ENCODE measurements around the gene EGFLAM.

Gene EGFLAM

GRCh38 chr5:38265546-38266179 is 7.3 kb downstream of the EGFLAM start:
- peak; percentile 11 for DNase-seq (ENCODE audit: extremely low read depth, low read depth)

GRCh38 chr5:38267372-38267771 is 9.0 kb downstream of the EGFLAM start:
- no peak for TF ChIP-seq CTCF (IDR thresholded peaks at IDR 0.05; ENCODE audit: low read depth, low read length)
- no peak for DNase-seq (ENCODE audit: extremely low read depth, low read depth)

More at GRCh38 chr5:38265546-38266179, 7.3 kb downstream of the EGFLAM start:
- TF ChIP-seq CTCF (IDR thresholded peaks at IDR 0.05; ENCODE audit: low read depth, low read length) = peak; percentile 73

- DNase-seq (ENCODE audit: extremely low read depth, low read depth) = no peak
- TF ChIP-seq CTCF (IDR thresholded peaks at IDR 0.05; ENCODE audit: low read depth, low read length) = no peak
These were observed 15.3 kb downstream of the EGFLAM start for GRCh38 chr5:38273626-38274025.

- TF ChIP-seq CTCF (IDR thresholded peaks at IDR 0.05; ENCODE audit: low read depth, low read length) = no peak
- DNase-seq (ENCODE audit: extremely low read depth, low read depth) = no peak
These were observed 16.0 kb downstream of the EGFLAM start for GRCh38 chr5:38274370-38274769.

GRCh38 chr5:38284384-38284783 is 26.0 kb downstream of the EGFLAM start:
- no peak for DNase-seq (ENCODE audit: extremely low read depth, low read depth)
- TF ChIP-seq CTCF (IDR thresholded peaks at IDR 0.05; ENCODE audit: low read depth, low read length) = no peak

- no peak for DNase-seq (ENCODE audit: extremely low read depth, low read depth)
- TF ChIP-seq CTCF (IDR thresholded peaks at IDR 0.05; ENCODE audit: low read depth, low read length) = no peak
These were observed 26.9 kb downstream of the EGFLAM start for GRCh38 chr5:38285226-38285625.

GRCh38 chr5:38286002-38286401 is 27.6 kb downstream of the EGFLAM start:
- TF ChIP-seq CTCF (IDR thresholded peaks at IDR 0.05; ENCODE audit: low read depth, low read length) = no peak

More at GRCh38 chr5:38286002-38286401, 27.6 kb downstream of the EGFLAM start:
- DNase-seq (ENCODE audit: extremely low read depth, low read depth) = no peak
